Measurements from ENCODE around the gene WDR82.

WDR82 gene

DNA sequence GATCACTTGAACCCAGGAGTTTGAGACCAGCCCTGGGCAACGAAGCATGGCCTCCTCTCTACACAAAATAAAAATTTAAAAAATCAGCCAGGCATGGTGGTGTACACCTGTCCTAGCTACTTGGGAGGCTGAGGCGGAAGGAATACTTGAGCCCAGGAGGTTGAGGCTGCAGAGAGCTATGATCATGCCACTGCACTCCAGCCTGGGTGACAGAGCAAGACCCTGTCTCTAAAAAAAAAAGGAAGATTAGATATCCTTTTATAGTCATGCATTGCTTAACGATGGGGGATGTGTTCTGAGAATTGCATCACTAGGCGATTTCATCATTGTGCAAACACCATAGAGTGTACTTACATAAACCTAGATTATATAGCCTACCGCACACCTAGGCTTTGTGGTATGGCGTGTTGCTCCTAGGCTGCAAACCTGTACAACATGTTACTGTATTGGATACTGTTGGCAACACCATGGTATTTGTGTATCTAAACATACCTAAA is 67.9 kb downstream of the WDR82 start:
- Histone ChIP-seq H3K4me1 (ENCODE audit: control insufficient read depth, insufficient read depth, low read length, poor library complexity, severe bottlenecking) (no peaks in the 10 kb centered on the region), H3K36me3 (ENCODE audit: control insufficient read depth, insufficient read depth, low read length) (peaks cover 97% of the 10 kb centered on the region), H3K27ac (ENCODE audit: low read depth, low read length, severe bottlenecking) (no peak overlapping the region), H3K9me3 (ENCODE audit: control insufficient read depth, low read length) (no peaks in the 10 kb centered on the region), H3K4me3 (ENCODE audit: extremely low read depth, insufficient read depth, low read length, poor library complexity, severe bottlenecking) (no peak overlapping the region)
- WGBS, 2 experiments (ENCODE audit: insufficient coverage in 2 of 2): 88 to 90% methylated on average over 1 to 2 of the region's 6 CpGs

DNA sequence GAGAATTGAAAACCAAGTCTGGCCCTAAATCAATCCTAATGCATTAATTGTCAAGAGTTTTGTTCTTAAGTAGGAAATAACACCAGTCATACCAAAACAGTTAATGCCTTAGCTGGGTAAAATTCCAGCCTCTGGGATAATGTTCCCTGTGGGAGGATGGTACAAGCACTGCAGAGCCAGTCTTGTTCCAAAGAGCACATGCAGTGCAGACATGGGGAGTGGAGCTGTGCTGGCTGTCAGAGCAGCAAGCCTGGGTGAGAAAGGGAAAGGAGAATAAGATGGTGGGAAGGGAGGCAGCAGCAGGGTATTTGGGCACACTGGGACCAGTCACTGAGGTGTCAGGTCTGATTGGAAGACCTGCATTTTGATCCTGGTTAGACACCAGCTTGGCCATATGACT is 68.4 kb downstream of the WDR82 start:
- Histone ChIP-seq H3K9me3 (ENCODE audit: control insufficient read depth, low read length) (no peaks in the 10 kb centered on the region), H3K4me3 (ENCODE audit: extremely low read depth, insufficient read depth, low read length, poor library complexity, severe bottlenecking) (no peak overlapping the region), H3K36me3 (ENCODE audit: control insufficient read depth, insufficient read depth, low read length) (peaks cover 97% of the 10 kb centered on the region), H3K4me1 (ENCODE audit: control insufficient read depth, insufficient read depth, low read length, poor library complexity, severe bottlenecking) (no peaks in the 10 kb centered on the region), H3K27ac (ENCODE audit: low read depth, low read length, severe bottlenecking) (no peak overlapping the region)

DNA sequence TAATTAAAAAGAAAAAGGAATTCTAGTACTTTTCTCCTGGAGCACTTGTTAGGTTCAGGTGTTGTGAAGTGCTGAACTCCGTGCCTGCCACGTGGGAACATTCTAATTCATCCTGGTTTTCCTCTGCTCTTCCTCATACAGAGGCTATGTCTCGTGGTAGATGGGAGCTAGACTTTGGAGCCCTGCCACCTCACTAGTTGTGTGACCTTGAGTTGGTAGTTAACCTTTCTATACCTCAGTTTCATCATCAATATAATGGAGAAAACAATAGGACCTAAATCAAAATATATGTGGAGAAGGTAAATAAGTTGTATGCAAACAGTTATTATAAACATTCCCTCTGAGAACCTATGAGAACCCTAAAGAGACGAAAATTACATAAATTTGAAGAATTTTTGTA is 69.9 kb downstream of the WDR82 start:
- no peaks in the 10 kb centered on the region for H3K4me1 ChIP-seq (ENCODE audit: control insufficient read depth, insufficient read depth, low read length, poor library complexity, severe bottlenecking)
- 86 to 100% methylated on average over 2 of the region's 4 CpGs for WGBS, 2 experiments (ENCODE audit: insufficient coverage in 2 of 2)
- no peak overlapping the region for H3K4me3 ChIP-seq (ENCODE audit: extremely low read depth, insufficient read depth, low read length, poor library complexity, severe bottlenecking)
- no peaks in the 10 kb centered on the region for H3K9me3 ChIP-seq (ENCODE audit: control insufficient read depth, low read length)
- H3K27ac ChIP-seq (ENCODE audit: low read depth, low read length, severe bottlenecking): no peak overlapping the region
- peaks cover 97% of the 10 kb centered on the region for H3K36me3 ChIP-seq (ENCODE audit: control insufficient read depth, insufficient read depth, low read length)

DNA sequence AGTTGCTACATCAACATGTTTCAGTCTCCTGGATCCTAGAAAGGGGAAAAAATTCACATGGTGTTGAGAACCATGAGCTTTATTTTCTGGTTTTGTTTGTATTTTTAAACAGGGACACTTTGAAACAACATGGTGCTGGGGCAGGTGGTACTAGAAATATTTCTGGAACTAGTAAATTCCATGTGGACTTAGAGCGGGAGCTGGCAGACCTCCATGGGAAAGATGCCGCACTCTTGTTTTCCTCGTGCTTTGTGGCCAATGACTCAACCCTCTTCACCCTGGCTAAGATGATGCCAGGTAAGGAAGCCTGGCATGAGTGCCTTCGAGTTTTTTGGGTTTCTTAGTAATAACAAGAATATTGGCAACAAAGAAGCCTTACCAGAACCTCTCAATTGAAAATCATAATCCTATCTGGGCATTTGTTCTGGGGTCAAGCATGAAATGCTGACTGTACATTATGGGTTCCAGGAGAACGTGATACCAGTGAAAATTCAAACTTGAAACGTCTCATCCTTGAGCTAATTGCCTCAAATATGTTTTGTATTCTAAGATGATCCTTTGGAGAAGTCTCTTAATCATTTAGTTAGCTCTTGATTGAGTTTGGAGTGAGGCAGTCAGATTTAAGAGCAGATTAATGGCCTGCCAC is 72.6 kb downstream of the WDR82 start:
- Histone ChIP-seq H3K4me1 (ENCODE audit: control insufficient read depth, insufficient read depth, low read length, poor library complexity, severe bottlenecking) (peaks cover 3% of the 10 kb centered on the region), H3K9me3 (ENCODE audit: control insufficient read depth, low read length) (no peaks in the 10 kb centered on the region), H3K36me3 (ENCODE audit: control insufficient read depth, insufficient read depth, low read length) (peaks cover 96% of the 10 kb centered on the region), H3K4me3 (ENCODE audit: extremely low read depth, insufficient read depth, low read length, poor library complexity, severe bottlenecking) (no peak overlapping the region), H3K27ac (ENCODE audit: low read depth, low read length, severe bottlenecking) (no peak overlapping the region)
- 85 to 92% methylated on average over 3 to 5 of the region's 6 CpGs for WGBS, 2 experiments (ENCODE audit: insufficient coverage in 2 of 2)

All from mesodermal cell (in vitro differentiated cells).